SU-DHL-6 (cell line): ENCODE data around the gene WNT16.

Experiments used
- H2AFZ ChIP-seq: fragments of 200-600 bp; sonication (generic); 2 replicates; pipeline ENCODE4 v1.6.1; 2014; ENCODE audit warnings: low read depth, mild to moderate bottlenecking, moderate library complexity, mixed read lengths, antibody characterized with exemption, low read length; ENCODE audit not compliant: severe bottlenecking
- H3F3A ChIP-seq: fragments of 200-600 bp; shearing (Covaris generic); 2 replicates; pipeline ENCODE4 v1.6.0; 2016; ENCODE audit warnings: antibody characterized with exemption, mild to moderate bottlenecking; ENCODE audit not compliant: insufficient read depth
- H3K27ac ChIP-seq: fragments of 200-600 bp; sonication (generic); 2 replicates; pipeline ENCODE4 v1.5.1; 2016; ENCODE audit warnings: low read depth, mild to moderate bottlenecking, low read length, moderate library complexity, mixed read lengths
- H3K27me3 ChIP-seq: fragments of 200-600 bp; sonication (generic), shearing (Covaris generic); 2 replicates; pipeline ENCODE4 v1.6.0; 2014; ENCODE audit warnings: mild to moderate bottlenecking, low read length
- H3K36me3 ChIP-seq: fragments of 200-600 bp; sonication (generic); 2 replicates; pipeline ENCODE4 v1.6.1; 2014; ENCODE audit warnings: mild to moderate bottlenecking, low read length, mixed read lengths
- H3K4me2 ChIP-seq: fragments of 300-600, 200-600 bp; shearing (Covaris generic), sonication (generic); 2 replicates; pipeline ENCODE4 v1.6.0; 2014; ENCODE audit warnings: low read length, low read depth, mild to moderate bottlenecking; ENCODE audit not compliant: poor library complexity, severe bottlenecking
- H3K4me3 ChIP-seq: fragments of 200-600 bp; sonication (generic); 2 replicates; pipeline ENCODE4 v1.5.1; 2014; ENCODE audit warnings: antibody characterized with exemption, low read length, mild to moderate bottlenecking, mixed read lengths; ENCODE audit not compliant: insufficient read depth, poor library complexity, severe bottlenecking
- H3K79me2 ChIP-seq: fragments of 200-600 bp; sonication (generic); 2 replicates; pipeline ENCODE4 v1.6.1; 2014; ENCODE audit warnings: mild to moderate bottlenecking, low read length, moderate library complexity; ENCODE audit not compliant: insufficient read depth
- H3K9ac ChIP-seq: fragments of 200-600 bp; sonication (generic); 2 replicates; pipeline ENCODE4 v1.7.0; 2014; ENCODE audit warnings: mild to moderate bottlenecking, low read length
- H3K9me2 ChIP-seq: fragments of 200-600 bp; sonication (generic); replicated peaks from 2 replicates; pipeline ENCODE4 v1.6.1; 2014; ENCODE audit warnings: low read length; ENCODE audit not compliant: insufficient read depth
- H3K9me3 ChIP-seq: fragments of 200-600 bp; sonication (generic); 2 replicates; pipeline ENCODE4 v1.6.1; 2014; ENCODE audit warnings: low read length, mixed read lengths; ENCODE audit not compliant: insufficient read depth
- H4K20me1 ChIP-seq: fragments of 200-600 bp; sonication (generic); 2 replicates; pipeline ENCODE4 v1.6.1; 2014; ENCODE audit warnings: low read depth, mild to moderate bottlenecking, antibody characterized with exemption, low read length, moderate library complexity, mixed read lengths
- EZH2phosphoT487 ChIP-seq: fragments of 200-600 bp; sonication (generic), shearing (Covaris generic); conservative IDR thresholded peaks from 2 replicates; pipeline ENCODE4 v1.6.1; 2018; ENCODE audit warnings: mild to moderate bottlenecking, antibody characterized with exemption, low read length, moderate library complexity, mixed read lengths
- TF ChIP-seq, protein P1 (sequence below): fragments of 200-600 bp; sonication (generic); IDR thresholded peaks from one replicate; pipeline ENCODE4 v1.5.1; 2017; ENCODE audit warnings: antibody characterized with exemption, mild to moderate bottlenecking, low read length, moderate library complexity; ENCODE audit not compliant: insufficient read depth, poor library complexity, severe bottlenecking

The WNT16 gene

DNA sequence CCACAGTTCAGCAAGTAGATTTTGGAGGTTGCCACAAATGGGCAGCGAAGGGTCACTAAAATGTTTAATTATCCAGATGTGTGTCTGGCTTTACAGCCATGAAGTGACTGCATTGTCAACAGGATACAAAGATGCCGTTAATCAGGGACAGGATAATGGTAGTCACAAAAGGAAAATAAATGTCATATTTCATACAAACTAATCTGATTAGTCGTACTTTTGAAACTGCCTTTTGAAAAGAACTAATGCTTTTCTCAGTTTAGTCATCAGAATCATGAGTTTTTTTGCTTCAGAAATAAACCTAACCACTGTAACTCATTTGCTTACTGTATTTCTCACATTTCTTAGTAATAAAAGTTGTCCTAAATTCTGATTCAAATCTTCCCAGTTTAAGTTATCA is 22.2 kb upstream of the WNT16 start:
- Histone ChIP-seq H3K9ac (no peak overlapping the region), H3K36me3 (no peaks in the 10 kb centered on the region), H3K9me2 (no peaks in the 10 kb centered on the region), H3K4me2 (no peak overlapping the region), H2AFZ (no peak overlapping the region), H3K27ac (no peak overlapping the region), H4K20me1 (no peaks in the 10 kb centered on the region), H3F3A (no peaks in the 10 kb centered on the region), H3K9me3 (no peaks in the 10 kb centered on the region), H3K4me3 (no peak overlapping the region), H3K79me2 (no peaks in the 10 kb centered on the region), H3K27me3 (no peaks in the 10 kb centered on the region)
- TF ChIP-seq, protein P1, sequence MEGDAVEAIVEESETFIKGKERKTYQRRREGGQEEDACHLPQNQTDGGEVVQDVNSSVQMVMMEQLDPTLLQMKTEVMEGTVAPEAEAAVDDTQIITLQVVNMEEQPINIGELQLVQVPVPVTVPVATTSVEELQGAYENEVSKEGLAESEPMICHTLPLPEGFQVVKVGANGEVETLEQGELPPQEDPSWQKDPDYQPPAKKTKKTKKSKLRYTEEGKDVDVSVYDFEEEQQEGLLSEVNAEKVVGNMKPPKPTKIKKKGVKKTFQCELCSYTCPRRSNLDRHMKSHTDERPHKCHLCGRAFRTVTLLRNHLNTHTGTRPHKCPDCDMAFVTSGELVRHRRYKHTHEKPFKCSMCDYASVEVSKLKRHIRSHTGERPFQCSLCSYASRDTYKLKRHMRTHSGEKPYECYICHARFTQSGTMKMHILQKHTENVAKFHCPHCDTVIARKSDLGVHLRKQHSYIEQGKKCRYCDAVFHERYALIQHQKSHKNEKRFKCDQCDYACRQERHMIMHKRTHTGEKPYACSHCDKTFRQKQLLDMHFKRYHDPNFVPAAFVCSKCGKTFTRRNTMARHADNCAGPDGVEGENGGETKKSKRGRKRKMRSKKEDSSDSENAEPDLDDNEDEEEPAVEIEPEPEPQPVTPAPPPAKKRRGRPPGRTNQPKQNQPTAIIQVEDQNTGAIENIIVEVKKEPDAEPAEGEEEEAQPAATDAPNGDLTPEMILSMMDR: no peak
- TF ChIP-seq EZH2phosphoT487: no peak

DNA sequence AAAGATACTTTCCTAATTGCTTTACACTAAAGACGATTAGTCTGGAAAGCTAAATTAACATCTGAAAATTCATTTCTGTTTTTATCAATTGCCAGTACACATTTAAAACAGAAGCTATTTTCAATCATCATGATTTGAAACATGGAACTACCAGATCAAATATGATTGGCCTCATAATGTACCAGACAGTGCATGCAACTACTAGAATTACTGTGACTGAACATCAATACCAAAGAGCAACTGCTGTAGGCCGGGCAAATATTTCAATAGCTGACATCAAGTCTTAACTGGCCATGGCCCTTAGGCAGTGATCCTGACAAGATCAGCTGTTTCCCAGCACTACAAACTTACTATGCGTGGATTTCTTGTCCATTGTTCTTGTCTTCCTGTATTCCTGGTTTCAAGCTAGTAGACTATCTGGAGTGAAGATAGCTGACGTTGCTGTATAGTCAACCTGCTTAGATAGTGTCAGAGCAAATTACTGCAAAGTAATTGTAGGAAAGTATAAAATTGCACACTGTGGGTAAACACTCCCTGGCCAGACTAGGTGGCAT is 21.7 kb upstream of the WNT16 start:
- Histone ChIP-seq H3K9me2 (no peaks in the 10 kb centered on the region), H3K27me3 (no peaks in the 10 kb centered on the region), H3K9me3 (no peaks in the 10 kb centered on the region), H3K4me2 (no peak overlapping the region), H3K9ac (no peak overlapping the region), H3K36me3 (no peaks in the 10 kb centered on the region), H4K20me1 (no peaks in the 10 kb centered on the region), H3K4me3 (no peak overlapping the region), H3K27ac (no peak overlapping the region), H2AFZ (no peak overlapping the region), H3K79me2 (no peaks in the 10 kb centered on the region), H3F3A (no peaks in the 10 kb centered on the region)
- no peak for TF ChIP-seq EZH2phosphoT487
- TF ChIP-seq, protein P1: no peak

DNA sequence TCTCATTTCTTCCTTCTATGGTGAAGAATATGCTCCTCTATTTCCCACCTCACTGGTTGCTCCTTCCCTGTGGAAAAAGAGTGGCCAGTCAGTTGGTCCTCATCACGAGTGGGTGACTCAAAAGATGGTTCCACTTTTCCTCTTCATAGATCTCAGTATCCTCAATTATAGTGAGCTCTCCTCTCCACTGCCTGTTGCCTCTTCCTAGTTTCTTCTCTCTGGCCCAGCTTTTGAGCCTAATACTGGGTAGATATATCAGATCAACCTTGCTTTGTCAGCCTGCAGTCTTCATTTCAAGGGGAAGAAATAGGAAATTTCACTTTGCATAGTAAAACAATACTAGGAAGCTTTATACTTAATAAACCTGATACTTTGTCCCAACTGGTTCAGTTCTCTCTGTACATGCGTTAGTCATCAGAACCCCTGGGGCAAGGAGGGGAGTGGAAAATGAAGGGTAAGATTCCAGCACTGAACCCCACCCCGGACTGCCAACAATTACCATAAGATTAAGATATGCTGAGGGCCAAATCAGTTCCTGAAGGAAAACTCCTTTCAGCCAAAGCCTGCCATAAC is 15.5 kb upstream of the WNT16 start:
- Histone ChIP-seq H3K27ac (no peak overlapping the region), H3K9me3 (no peaks in the 10 kb centered on the region), H3K36me3 (no peaks in the 10 kb centered on the region), H3K9me2 (no peaks in the 10 kb centered on the region), H4K20me1 (no peaks in the 10 kb centered on the region), H3K27me3 (no peaks in the 10 kb centered on the region), H3K4me2 (no peak overlapping the region), H3K79me2 (no peaks in the 10 kb centered on the region), H3K4me3 (no peak overlapping the region), H2AFZ (no peak overlapping the region), H3K9ac (no peak overlapping the region), H3F3A (no peaks in the 10 kb centered on the region)
- TF ChIP-seq EZH2phosphoT487: no peak
- TF ChIP-seq, protein P1: no peak
